GM10248 (cell line): ENCODE data around the gene AGXT2.
A peak's percentile ranks its signal among the peaks of the same experiment; 100 is the strongest.

Source experiments
- CTCF ChIA-PET: fragments of 300-600 bp; sonication (Branson Sonifier 250); formaldehyde crosslinking; extraction: SDS; loops from one replicate; lab custom pipeline; 2021; ENCODE audit warnings: antibody characterized with exemption; lab: Yijun Ruan, JAX
- POLR2A ChIA-PET: fragments of 350-650 bp; sonication (Branson Sonifier 250); formaldehyde crosslinking; extraction: SDS; loops from one replicate; lab custom pipeline; 2020; ENCODE audit warnings: antibody characterized with exemption; lab: Yijun Ruan, JAX
- DNase-seq: peaks from one replicate; pipeline ENCODE4 v3.0.0; 2012; ENCODE audit errors: extremely low spot score
- CTCF ChIP-seq: IDR thresholded peaks from 2 replicates; pipeline ENCODE4 v1.5.1; 2012; ENCODE audit warnings: mild to moderate bottlenecking, low read depth; ENCODE audit errors: extremely low read depth, missing control alignments, control extremely low read depth

The AGXT2 gene

GRCh38 chr5:35073160-35073559 lies 25.4 kb upstream of the AGXT2 start:
- ChIA-PET CTCF (interaction anchor here (1.0 kb wide), 1 partner anchor 16 kb away, joined by 3 read pairs; no protein-coding TSS in a partner anchor), POLR2A (no interaction called here)
- DNase-seq, result no peak
- no peak for TF ChIP-seq CTCF

GRCh38 chr5:35069188-35069587 lies 21.4 kb upstream of the AGXT2 start:
- no peak for DNase-seq
- ChIA-PET CTCF (interaction anchor here (0.9 kb wide), 1 partner anchor 1010 kb away, joined by 3 read pairs; no protein-coding TSS in a partner anchor), POLR2A (no interaction called here)
- TF ChIP-seq CTCF, result no peak

GRCh38 chr5:35067985-35068384 lies 20.2 kb upstream of the AGXT2 start:
- CTCF ChIA-PET, result interaction anchor here (1.0 to 1.2 kb wide), 2 partner anchors 19 to 370 kb away, joined by 3 read pairs; no protein-coding TSS in a partner anchor
- no peak for TF ChIP-seq CTCF

GRCh38 chr5:35066260-35066795 lies 18.6 kb upstream of the AGXT2 start:
- CTCF ChIA-PET, result interaction anchor here (1.0 kb wide), 1 partner anchor 10 kb away, joined by 3 read pairs; no protein-coding TSS in a partner anchor
- peak; percentile 15 for DNase-seq
- no peak for TF ChIP-seq CTCF
- POLR2A ChIA-PET, result no interaction called here

More at GRCh38 chr5:35067985-35068384, 20.2 kb upstream of the AGXT2 start:
- DNase-seq, result no peak
- POLR2A ChIA-PET, result no interaction called here

- ChIA-PET POLR2A (no interaction called here), CTCF (interaction anchor here (1.0 kb wide), 1 partner anchor 24 kb away, joined by 3 read pairs; no protein-coding TSS in a partner anchor)
- no peak for TF ChIP-seq CTCF
- no peak for DNase-seq
Observed at GRCh38 chr5:35063414-35063813, 15.7 kb upstream of the AGXT2 start.

- no peak for TF ChIP-seq CTCF
- ChIA-PET CTCF (interaction anchor here (1.3 to 1.4 kb wide), 2 partner anchors 27 to 29 kb away, joined by 3 read pairs; no protein-coding TSS in a partner anchor), POLR2A (no interaction called here)
- no peak for DNase-seq
Observed at GRCh38 chr5:35061211-35061770, 13.5 kb upstream of the AGXT2 start.
